Mammary epithelial cell (primary cell): ENCODE data around the gene CAMP.

Experiments
- CTCF ChIP-seq, 2 donors: IDR thresholded peaks in 1 of 2; conservative IDR thresholded peaks in 1 of 2; 2 replicates each; pipeline ENCODE4 v1.5.1; 2011 to 2012; ENCODE audit warnings: inconsistent platforms in 2 of 2, low read length in 2 of 2, mild to moderate bottlenecking in 2 of 2, control low read depth in 1 of 2, low read depth in 1 of 2; ENCODE audit not compliant: insufficient read depth in 1 of 2; ENCODE audit errors: extremely low read depth in 1 of 2
- EZH2 ChIP-seq: IDR thresholded peaks from 2 replicates; pipeline ENCODE4 v1.6.1; 2012; ENCODE audit warnings: low read length, inconsistent platforms, borderline replicate concordance

DNA sequence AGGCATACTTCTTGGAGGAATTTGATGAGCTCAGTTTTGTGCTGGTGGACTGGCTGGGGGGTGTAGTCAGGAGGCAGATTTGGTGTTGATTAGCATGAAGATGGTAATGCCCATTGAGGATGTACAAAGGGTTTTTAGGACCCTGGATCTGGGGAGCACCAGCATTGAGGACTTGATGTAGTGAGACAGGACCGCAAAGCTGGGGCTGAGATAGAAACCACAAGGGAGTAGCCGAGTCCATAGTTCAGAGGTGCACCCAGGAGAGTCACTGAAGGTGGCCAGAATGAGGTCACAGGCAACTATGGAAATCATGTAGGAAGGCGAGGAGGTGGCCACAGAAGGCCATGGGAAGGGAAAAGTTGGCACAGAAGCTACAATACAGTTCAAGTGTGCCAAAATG is 32.4 kb upstream of the CAMP start:
- TF ChIP-seq CTCF (conservative IDR thresholded peaks at IDR 0.05 in 1 of 2, IDR thresholded peaks at IDR 0.05 in 1 of 2; ENCODE audit: extremely low read depth in 1 of 2, insufficient read depth in 1 of 2, low read depth in 1 of 2, low read length in 2 of 2) (no peak), EZH2 (no peak)
